GM10248 (cell line): Measurements from ENCODE around the gene TRDN.

Experiments
- CTCF ChIA-PET: fragments of 300-600 bp; sonication (Branson Sonifier 250); formaldehyde crosslinking; extraction: SDS; loops from one replicate; lab custom pipeline; 2021; ENCODE audit warnings: antibody characterized with exemption; lab: Yijun Ruan, JAX
- POLR2A ChIA-PET: fragments of 350-650 bp; sonication (Branson Sonifier 250); formaldehyde crosslinking; extraction: SDS; loops from one replicate; lab custom pipeline; 2020; ENCODE audit warnings: antibody characterized with exemption; lab: Yijun Ruan, JAX
- DNase-seq: peaks from one replicate; pipeline ENCODE4 v3.0.0; 2012; ENCODE audit errors: extremely low spot score
- CTCF ChIP-seq: IDR thresholded peaks from 2 replicates; pipeline ENCODE4 v1.5.1; 2012; ENCODE audit warnings: mild to moderate bottlenecking, low read depth; ENCODE audit errors: extremely low read depth, missing control alignments, control extremely low read depth

TRDN gene

DNA sequence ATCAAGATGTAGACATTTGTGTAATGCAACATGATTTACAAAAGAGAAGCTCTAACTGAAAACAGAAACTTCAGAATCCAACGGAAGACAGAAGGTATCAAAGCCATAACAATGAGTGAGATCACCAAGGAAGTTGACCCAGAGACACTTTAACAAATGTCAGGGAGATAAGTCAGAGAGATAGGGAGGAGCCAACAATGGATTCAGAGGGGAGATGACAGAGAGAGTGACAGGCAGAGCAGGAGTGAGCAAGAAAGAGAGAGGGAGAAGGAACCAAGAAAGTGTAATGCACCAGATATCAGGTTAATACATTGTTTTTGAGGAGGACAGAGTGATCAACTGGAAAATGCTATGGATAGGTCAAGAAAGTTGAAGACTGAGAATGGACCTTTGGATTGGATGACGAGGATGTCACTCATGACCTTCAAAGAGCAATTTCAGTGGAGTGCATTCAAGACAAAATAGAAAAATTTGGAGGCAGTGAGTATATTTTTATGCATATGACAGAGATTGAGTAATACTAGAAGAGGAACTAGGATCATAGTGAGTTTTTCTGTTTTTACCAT, 86.6 kb downstream of the TRDN start:
- TF ChIP-seq CTCF, result no peak
- no peak for DNase-seq
- CTCF ChIA-PET, result interaction anchor here (1.7 kb wide), 1 partner anchor 165 kb away, joined by 4 read pairs; no protein-coding TSS in a partner anchor
- POLR2A ChIA-PET, result no interaction called here

DNA sequence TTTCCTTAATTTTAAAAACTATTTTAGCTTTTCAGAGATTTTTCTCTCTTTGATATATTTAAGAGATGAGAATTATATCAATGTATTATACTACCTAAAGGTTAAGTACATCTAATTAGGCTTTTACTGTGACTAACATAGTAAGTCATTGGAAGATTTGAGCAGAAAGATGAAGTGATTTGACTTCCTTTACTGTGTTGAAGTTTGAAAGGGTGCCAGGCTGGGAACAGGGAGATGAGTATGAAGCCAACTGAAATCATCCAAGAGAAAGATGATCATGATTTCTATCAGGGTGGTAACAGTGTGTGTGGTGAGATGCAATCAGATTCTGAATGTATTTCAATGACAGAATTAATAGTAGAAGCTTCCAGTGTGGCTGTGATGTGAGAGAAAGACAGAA, 87.3 kb downstream of the TRDN start:
- POLR2A ChIA-PET, result no interaction called here
- DNase-seq, result no peak
- TF ChIP-seq CTCF, result no peak
- CTCF ChIA-PET, result interaction anchor here (1.0 to 1.7 kb wide), 2 partner anchors 19 to 166 kb away, joined by 3 to 4 read pairs; no protein-coding TSS in a partner anchor

- POLR2A ChIA-PET, result no interaction called here
- DNase-seq, result no peak
- CTCF ChIA-PET, result no interaction called here
- TF ChIP-seq CTCF, result no peak
Observed at GRCh38 chr6:123547216-123547978, 89.4 kb downstream of the TRDN start.

GRCh38 chr6:123546537-123546936, 90.2 kb downstream of the TRDN start:
- no peak for TF ChIP-seq CTCF
- ChIA-PET POLR2A (no interaction called here), CTCF (no interaction called here)
- no peak for DNase-seq

- TF ChIP-seq CTCF, result no peak
- DNase-seq, result no peak
- POLR2A ChIA-PET, result no interaction called here
- CTCF ChIA-PET, result interaction anchor here (1.4 kb wide), 1 partner anchor 12 kb away, joined by 4 read pairs; no protein-coding TSS in a partner anchor
Observed at GRCh38 chr6:123541462-123541861, 95.3 kb downstream of the TRDN start.

- ChIA-PET CTCF (interaction anchor here (1.0 to 1.6 kb wide), 2 partner anchors 9 to 14 kb away, joined by 3 to 4 read pairs; no protein-coding TSS in a partner anchor), POLR2A (no interaction called here)
- DNase-seq, result no peak
- no peak for TF ChIP-seq CTCF
Observed at GRCh38 chr6:123533862-123534648, 102.7 kb downstream of the TRDN start.
